Activated T-cell treated with anti-CD3 and anti-CD28 coated beads for 1 hour (primary cell): ENCODE results near the gene SIRT5.

Experiments
- DNase-seq: peaks from one replicate; pipeline ENCODE4 v3.0.0-alpha.2; 2020; ENCODE audit warnings: low read depth

The SIRT5 gene

DNA sequence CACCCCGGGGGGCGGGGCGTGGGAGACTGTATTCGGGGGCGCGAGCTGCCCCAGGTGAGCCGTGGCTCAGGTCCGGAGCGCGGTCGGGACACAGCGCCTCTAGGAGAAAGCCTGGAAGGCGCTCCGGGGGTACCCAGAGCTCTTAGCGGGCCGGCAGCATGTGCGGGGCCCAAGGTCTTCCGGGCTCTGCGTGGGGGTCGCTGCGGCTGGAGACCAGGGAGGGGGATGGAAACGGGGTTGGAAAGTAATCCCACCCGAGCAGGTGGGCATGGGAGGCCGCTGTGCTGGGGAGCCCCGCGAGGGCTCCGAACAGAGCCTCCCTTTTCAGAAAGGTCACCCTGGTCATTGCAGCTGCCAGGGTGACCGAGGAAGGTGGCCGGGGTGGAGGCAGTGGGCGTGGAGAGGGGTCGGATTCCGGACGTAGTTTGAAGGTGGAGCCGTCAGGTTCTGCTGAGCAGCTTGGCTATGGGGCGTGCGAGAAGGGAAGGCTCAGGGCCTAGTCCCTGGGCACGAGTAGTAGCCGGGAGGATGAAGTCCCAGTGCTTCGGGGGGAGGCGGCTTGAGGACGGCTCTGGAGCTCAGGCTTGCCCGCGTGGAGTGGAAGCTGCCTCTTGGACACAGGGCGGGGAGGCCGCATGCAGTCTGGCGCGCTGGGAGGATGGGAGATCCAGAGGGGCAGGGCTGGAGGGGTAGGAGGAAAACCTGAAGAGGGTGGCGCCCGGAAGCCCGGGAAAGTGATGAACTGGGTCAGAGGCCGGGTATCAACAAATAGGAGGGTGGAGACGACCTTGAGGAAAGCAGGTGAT is at the start of gene SIRT5:
Gene SIRT5 (plus strand): TSS at position 31 of the 806 bp plus-strand sequence. CDS start 9,510 bp downstream, outside the sequence.
- DNase-seq, result peak; percentile 43

DNA sequence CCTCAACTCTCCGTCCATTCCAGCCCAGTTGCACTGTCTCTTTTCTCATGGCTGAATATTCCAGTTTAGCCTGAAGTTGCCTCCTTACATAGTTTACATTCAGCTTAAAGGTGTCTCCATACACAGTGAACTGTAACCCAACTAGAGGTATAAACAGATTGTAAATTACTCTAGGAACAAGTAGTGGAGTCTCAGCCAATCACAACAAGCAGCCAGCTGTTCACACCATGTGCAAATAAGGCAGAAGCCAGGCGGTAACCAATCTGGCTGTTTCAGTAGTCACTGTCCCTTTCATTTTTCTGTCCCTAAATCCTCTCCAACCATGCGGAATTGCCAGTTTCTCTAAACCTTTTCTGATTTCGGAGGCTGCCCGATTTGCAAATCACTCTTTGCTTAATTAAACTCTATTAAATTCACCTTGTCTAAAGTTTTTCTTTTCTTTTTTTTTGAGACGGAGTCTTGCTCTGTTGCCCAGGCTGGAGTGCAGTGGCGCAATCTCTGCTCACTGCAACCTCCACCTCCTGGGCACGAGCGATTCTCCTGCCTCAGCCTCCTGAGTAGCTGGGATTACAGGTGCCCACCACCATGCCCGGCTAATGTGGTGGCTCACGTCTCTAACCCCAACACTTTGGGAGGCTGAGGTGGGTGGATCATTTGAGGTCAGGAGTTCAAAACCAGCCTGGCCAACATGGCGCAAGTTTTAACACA is 49.4 kb upstream of the SIRT5 start:
- no peak for DNase-seq

DNA sequence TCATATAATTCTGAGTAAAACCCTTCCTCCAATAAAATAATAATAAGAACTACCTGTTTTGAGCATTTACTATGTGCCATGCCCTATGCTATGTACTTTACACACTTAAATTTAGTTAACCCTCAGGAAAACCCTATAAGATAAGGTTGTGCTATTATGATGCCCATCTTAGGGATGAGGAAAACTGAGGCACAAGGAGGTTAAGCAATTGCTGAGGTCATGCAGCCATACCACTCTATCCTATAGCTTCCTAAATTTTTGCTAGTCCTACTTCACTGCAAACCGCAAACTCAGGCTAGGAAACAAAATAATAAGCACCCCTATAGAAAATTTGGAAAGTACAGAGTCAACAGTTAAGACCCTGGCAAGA is 48.1 kb upstream of the SIRT5 start:
- DNase-seq, result no peak

- DNase-seq, result peak; percentile 8
Measured at GRCh38 chr6:13526727-13527670, 47.4 kb upstream of the SIRT5 start.

GRCh38 chr6:13527671-13528056 is 46.7 kb upstream of the SIRT5 start:
- DNase-seq, result no peak

DNA sequence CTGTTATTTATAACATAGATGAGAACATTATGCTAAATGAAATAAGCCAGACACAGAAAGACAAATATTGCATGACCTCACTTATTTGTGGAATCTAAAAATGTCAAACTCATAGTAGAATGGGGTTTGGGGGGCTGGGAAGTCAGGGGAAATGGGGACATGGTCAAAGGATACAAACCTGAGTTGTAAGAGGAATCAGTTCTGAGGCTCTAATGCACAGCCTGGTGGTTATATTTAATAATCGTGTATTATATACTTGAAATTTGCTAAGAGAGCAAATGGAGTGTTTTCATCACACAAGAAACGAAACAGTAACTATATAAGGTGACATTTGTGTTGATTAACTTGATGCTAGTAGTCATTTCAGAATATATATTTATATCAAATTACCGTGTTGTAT is 46.2 kb upstream of the SIRT5 start:
- no peak for DNase-seq

DNA sequence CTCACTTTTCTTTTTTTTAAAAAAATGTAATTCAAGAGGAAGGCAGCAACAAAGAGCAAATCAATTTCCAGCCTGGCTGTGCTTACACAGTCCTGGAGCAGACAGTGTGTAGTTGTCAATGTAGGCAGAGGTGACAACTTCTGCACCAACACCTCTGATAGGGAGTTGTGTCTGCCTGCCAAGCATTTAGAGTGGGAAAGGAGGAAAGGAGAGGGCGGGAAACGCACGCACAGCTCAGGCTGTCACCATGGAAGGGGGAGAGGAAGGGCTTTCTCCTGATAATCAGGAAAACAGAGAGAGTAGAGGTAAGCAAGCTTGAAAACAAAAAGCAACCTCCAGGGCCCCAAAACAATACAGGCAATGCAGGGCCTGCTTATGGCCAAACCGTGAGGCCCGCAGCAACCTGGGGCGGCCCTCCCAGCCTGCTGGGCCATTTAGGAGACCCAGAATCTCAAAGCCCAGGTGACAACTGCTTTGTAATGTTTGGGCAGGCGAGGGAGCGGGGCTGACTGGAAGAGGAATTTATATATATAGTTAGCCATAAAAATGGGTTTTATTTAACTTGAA is 45.5 kb upstream of the SIRT5 start:
- DNase-seq, result no peak

- no peak for DNase-seq
Measured at GRCh38 chr6:13531956-13532355, 42.4 kb upstream of the SIRT5 start.

DNA sequence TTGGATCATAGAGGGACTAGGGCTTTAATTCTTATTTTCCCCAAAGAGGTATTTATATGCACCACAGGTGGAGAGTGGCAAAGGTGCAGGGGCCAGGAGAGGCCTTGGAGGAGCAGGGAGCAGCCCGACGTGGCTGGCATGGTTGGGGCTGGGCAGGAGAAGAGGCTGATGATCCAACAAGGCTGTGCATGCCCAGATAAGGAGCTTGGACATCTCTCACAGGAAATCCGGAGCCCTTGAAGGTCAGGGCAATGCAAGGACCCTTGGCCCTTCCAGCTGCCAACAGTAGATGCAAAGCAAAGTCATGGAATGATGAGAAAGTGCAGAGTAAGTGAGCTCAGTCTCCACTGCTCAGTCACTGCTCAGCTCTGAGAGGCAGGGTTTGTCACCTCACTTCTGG is 39.9 kb upstream of the SIRT5 start:
- DNase-seq, result no peak

DNA sequence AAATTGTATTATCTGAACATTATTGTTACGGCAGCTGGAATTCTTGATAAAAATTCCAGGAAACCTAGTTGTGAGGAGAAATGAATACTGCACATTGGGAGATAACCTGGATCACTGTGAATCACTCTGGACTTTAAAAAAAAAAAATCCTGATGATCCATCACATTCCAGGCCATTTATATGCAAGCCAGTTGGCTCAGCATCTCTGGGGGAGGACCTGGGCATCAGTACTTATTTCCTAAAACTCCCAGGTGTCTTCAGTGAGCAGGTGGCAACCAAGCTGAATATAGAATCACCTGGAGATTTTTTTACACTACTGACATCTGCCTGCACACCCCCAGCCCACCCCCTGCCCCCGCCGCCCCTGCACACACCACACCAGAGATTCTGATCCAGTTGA is 39.1 kb upstream of the SIRT5 start:
- DNase-seq, result no peak

DNA sequence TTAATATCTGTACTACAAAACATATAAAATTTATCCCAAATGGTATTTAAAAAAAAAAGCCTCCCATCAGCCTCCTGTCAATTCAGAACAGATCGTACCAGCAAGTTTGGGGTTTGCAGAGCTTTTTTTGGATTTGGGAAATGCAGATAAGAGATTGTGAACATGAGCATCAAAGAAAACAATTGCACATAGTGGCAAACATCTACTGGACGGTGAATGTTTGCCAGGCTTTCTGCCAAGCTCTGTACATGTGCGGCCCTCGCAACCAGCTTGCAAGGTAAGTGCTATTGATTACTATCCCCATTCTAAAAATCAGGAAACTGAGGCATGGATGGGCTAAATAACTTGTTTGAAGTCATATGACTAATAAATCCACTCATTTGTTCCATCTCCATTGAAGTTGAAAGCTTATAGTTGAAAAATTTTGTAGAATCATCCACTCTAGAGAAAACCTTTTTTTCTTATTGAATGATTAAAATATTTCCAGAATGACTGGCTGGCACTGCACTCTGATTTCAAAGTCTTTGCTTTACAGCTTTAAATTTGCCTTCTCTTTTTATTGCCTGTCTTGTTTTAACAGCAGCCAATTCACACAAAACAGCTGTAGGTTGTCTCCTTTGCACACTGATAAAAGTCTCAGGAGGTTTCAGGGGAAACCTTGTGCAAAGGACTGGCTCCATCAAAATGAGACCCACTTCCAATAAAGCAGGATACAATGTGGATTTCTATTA is 37.4 kb upstream of the SIRT5 start:
- no peak for DNase-seq

DNA sequence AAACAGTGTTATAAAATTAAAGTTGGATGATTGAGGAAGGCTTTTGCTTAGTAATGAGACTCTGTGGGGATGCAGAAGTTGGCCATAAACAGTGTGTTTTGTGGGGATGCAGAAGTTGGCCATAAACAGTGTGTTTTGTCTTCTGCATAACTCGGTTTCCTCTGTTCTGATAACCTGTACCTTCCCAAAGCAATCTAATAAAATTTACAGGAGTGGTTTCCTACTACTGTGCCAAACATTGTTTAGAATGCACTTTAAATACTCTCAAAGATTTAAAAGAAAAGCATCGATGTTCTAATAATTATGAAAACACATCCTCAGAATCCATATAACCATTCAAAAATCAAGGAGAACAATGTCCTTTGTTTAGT is 36.9 kb upstream of the SIRT5 start:
- DNase-seq, result no peak

GRCh38 chr6:13538084-13538483 is 36.3 kb upstream of the SIRT5 start:
- no peak for DNase-seq

- DNase-seq, result no peak
Measured at GRCh38 chr6:13538600-13538999, 35.8 kb upstream of the SIRT5 start.

- DNase-seq, result no peak
Measured at GRCh38 chr6:13539572-13539971, 34.8 kb upstream of the SIRT5 start.

- DNase-seq, result no peak
Measured at GRCh38 chr6:13541496-13541895, 32.9 kb upstream of the SIRT5 start.

- DNase-seq, result no peak
Measured at GRCh38 chr6:13544454-13545186, 29.8 kb upstream of the SIRT5 start.

DNA sequence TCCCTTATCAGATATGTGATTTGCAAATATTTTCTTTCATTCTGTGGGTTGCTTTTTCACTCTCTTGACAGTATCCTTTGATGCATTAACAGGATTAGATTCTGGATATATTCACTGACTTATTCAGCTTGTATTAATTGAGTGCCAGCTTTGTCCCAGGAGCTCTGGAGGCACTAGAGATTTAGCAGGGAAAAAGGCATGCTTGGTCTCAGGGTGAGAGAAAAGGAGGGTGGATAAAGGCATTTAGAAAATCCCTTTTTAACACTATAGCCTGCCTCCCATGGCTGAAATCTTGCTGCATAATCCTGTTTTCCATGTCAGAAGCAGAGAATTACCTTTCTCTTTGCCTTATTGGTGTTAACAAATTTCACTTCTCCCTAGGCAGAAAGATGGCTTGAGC is 28.5 kb upstream of the SIRT5 start:
- no peak for DNase-seq

DNA sequence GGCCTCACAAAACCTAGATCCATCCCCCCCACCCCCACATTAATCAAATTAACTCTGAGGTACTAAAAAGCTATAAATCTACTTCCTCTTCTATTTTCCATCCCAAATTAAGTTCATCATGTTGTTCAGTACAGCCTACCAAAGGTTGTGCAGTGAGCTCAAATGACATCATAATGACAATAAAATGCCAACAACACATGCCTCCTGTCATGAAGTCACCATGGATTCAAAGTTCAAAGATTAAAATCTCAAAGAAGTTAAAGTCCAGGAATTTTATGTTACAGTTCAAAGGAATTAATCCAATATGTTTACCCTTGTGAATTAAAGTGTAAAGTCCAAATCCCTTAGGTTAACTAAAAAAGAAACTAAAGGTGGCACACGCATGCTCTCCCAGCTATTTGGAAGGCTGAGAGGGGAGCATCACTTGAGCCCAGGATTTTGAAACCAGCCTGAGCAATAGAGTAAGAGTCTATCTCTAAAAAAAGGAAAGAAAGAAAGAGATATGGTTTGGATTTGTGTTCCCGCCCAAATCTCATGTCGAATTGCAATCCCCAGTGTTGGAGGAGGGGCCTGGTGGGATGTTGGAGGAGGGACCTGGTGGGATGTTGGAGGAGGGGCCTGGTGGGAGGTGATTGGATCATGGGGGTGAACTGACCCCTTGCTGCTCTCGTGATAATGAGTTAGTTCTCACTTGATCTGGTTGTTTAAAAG is 25.7 kb upstream of the SIRT5 start:
- no peak for DNase-seq

- no peak for DNase-seq
Measured at GRCh38 chr6:13550656-13551055, 23.7 kb upstream of the SIRT5 start.
